ENCODE data around the gene PRKCA.

GRCh38 chr17:66684261-66684660 is 381.8 kb downstream of the PRKCA start:
- no peak for TF ChIP-seq POLR2AphosphoS5 (IDR thresholded peaks at IDR 0.05; ENCODE audit: borderline replicate concordance, low read depth, low read length)
- no peak for TF ChIP-seq FOXP2 (optimal IDR thresholded peaks at IDR 0.05; ENCODE audit: control extremely low read depth, extremely low read length, insufficient read depth)

All from SK-N-MC (cell line).